Tibial artery (tissue), 4 donors: ENCODE data around the gene GUCD1.

Source experiments
- DNase-seq, 2 donors: peaks; one replicate each; pipeline ENCODE4 v3.0.0-alpha.2; 2019
- H3K27ac ChIP-seq, 2 donors: fragments of 200-600 bp; sonication (generic) in 1 of 2; 1 replicate in 1 of 2; 2 replicates in 1 of 2; pipeline ENCODE4 v1.5.1; 2018 to 2019; ENCODE audit warnings: mild to moderate bottlenecking in 1 of 2
- H3K27me3 ChIP-seq, 2 donors: fragments of 200-600 bp; sonication (generic) in 1 of 2; one replicate each; pipeline versions ENCODE4 v1.5.1 to v1.6.0; 2016 to 2019
- H3K36me3 ChIP-seq, 3 donors: fragments of 200-600 bp; sonication (generic) in 2 of 3; one replicate each; pipeline ENCODE4 v1.5.1; 2016 to 2019; ENCODE audit warnings: mild to moderate bottlenecking in 2 of 3
- H3K4me1 ChIP-seq, 4 donors: fragments of 200-600 bp; sonication (generic) in 2 of 4; 1 replicate in 3 of 4; 2 replicates in 1 of 4; pipeline ENCODE4 v1.5.1; 2016 to 2019
- H3K4me3 ChIP-seq, 2 donors: fragments of 200-600 bp; sonication (generic) in 1 of 2; 1 replicate in 1 of 2; 2 replicates in 1 of 2; pipeline ENCODE4 v1.5.1; 2018 to 2019; ENCODE audit warnings: mild to moderate bottlenecking in 2 of 2
- H3K9me3 ChIP-seq, 3 donors: fragments of 200-600 bp; sonication (generic) in 1 of 3; one replicate each; pipeline ENCODE4 v1.5.1; 2016 to 2019
- CTCF ChIP-seq, 2 experiments: fragments of 200-600 bp in 1 of 2; fragments of 450-650 bp in 1 of 2; IDR thresholded peaks; one replicate each; pipeline ENCODE4 v1.5.1; 2017 to 2019; ENCODE audit warnings: antibody characterized with exemption in 2 of 2, mild to moderate bottlenecking in 1 of 2, moderate library complexity in 1 of 2
- intact Hi-C: fragments of 100-400 bp; cut with DNase I; formaldehyde crosslinking; loops from one replicate; pipeline ENCODE4 v1.15.0; 2023; ENCODE audit warnings: low total_unique reads

The GUCD1 gene

GRCh38 chr22:24503137-24503842 lies 51.6 kb downstream of the GUCD1 start:
- Histone ChIP-seq H3K4me3 (no peak overlapping the region), H3K27ac (no peak overlapping the region), H3K27me3 (no peaks in the 10 kb centered on the region), H3K4me1 (no peaks in the 10 kb centered on the region), H3K36me3 (no peaks in the 10 kb centered on the region), H3K9me3 (no peaks in the 10 kb centered on the region)
- peak; percentile 56 to 59 for TF ChIP-seq CTCF (IDR thresholded peaks at IDR 0.05)
- intact Hi-C loops: loop anchor here (10.0 kb wide), 1 partner anchor 178 kb away; no protein-coding TSS in a partner anchor
- peak in 1 of 2 donors; percentile 59 for DNase-seq

GRCh38 chr22:24502541-24502940 lies 52.4 kb downstream of the GUCD1 start:
- intact Hi-C loops: loop anchor here (10.0 kb wide), 1 partner anchor 178 kb away; no protein-coding TSS in a partner anchor
- no peak overlapping the region for H3K27ac ChIP-seq
- H3K36me3 ChIP-seq: no peaks in the 10 kb centered on the region
- H3K9me3 ChIP-seq: no peaks in the 10 kb centered on the region
- H3K27me3 ChIP-seq: no peaks in the 10 kb centered on the region
- H3K4me1 ChIP-seq: no peaks in the 10 kb centered on the region
- no peak for TF ChIP-seq CTCF (IDR thresholded peaks at IDR 0.05)
- DNase-seq: no peak
- H3K4me3 ChIP-seq: no peak overlapping the region

GRCh38 chr22:24502034-24502433 lies 52.9 kb downstream of the GUCD1 start:
- H3K36me3 ChIP-seq: no peaks in the 10 kb centered on the region
- no peak for DNase-seq
- no peak overlapping the region for H3K27ac ChIP-seq
- no peaks in the 10 kb centered on the region for H3K4me1 ChIP-seq
- intact Hi-C loops: loop anchor here (10.0 kb wide), 1 partner anchor 177 kb away; no protein-coding TSS in a partner anchor
- no peaks in the 10 kb centered on the region for H3K27me3 ChIP-seq
- H3K9me3 ChIP-seq: no peaks in the 10 kb centered on the region
- no peak for TF ChIP-seq CTCF (IDR thresholded peaks at IDR 0.05)
- H3K4me3 ChIP-seq: no peak overlapping the region

GRCh38 chr22:24501301-24502005 lies 53.5 kb downstream of the GUCD1 start:
- no peaks in the 10 kb centered on the region for H3K36me3 ChIP-seq
- H3K4me1 ChIP-seq: no peaks in the 10 kb centered on the region
- TF ChIP-seq CTCF (IDR thresholded peaks at IDR 0.05): no peak
- intact Hi-C loops: loop anchor here (10.0 kb wide), 1 partner anchor 177 kb away; no protein-coding TSS in a partner anchor
- DNase-seq: no peak
- no peaks in the 10 kb centered on the region for H3K27me3 ChIP-seq
- no peak overlapping the region for H3K27ac ChIP-seq
- H3K4me3 ChIP-seq: no peak overlapping the region
- H3K9me3 ChIP-seq: no peaks in the 10 kb centered on the region

GRCh38 chr22:24500277-24500820 lies 54.6 kb downstream of the GUCD1 start:
- H3K9me3 ChIP-seq: no peaks in the 10 kb centered on the region
- intact Hi-C loops: loop anchor here (10.0 kb wide), 1 partner anchor 176 kb away; no protein-coding TSS in a partner anchor

More at GRCh38 chr22:24500277-24500820, 54.6 kb downstream of the GUCD1 start:
- no peak for TF ChIP-seq CTCF (IDR thresholded peaks at IDR 0.05)
- Histone ChIP-seq H3K27ac (no peak overlapping the region), H3K4me1 (no peaks in the 10 kb centered on the region), H3K36me3 (no peaks in the 10 kb centered on the region), H3K4me3 (no peak overlapping the region), H3K27me3 (no peaks in the 10 kb centered on the region)
- no peak for DNase-seq
